Endothelial cell of umbilical vein (primary cell): ENCODE results near the gene ELK1. TPM values are rescaled to one million over a fixed set of nuclear protein-coding genes. Genes with fewer than 3 reads are reported as not detected.

ENCODE experiments used
- BruUV-seq: library from RNA; stranded (reverse); fragments of 400-500 nt; replicated peaks from 2 replicates; lab custom pipeline; 2021; lab: Mats Ljungman, UMichigan
- CTCF ChIA-PET: fragments of 300-600, 350-600 bp; sonication (Branson Sonifier 250); formaldehyde crosslinking; loops from one replicate; lab custom pipeline; 2021; ENCODE audit warnings: antibody characterized with exemption, inconsistent platforms; lab: Charles Lee
- POLR2A ChIA-PET: fragments of 300-600, 350-600 bp; sonication (Branson Sonifier 250); formaldehyde crosslinking; loops from one replicate; lab custom pipeline; 2021; ENCODE audit warnings: antibody characterized with exemption, inconsistent platforms; lab: Charles Lee
- DNase-seq: peaks from one replicate; pipeline ENCODE4 v3.0.0-alpha.2; 2011; ENCODE audit warnings: low read depth, low spot score
- FAIRE-seq: peaks from 2 replicates; lab custom pipeline; 2011; peaks lifted over from hg19 to GRCh38; lab: Jason Lieb, UNC
- H2AFZ ChIP-seq: 2 replicates; pipeline ENCODE4 v1.6.0; 2012; ENCODE audit warnings: low read depth, low read length, control low read depth, inconsistent platforms
- H3K27ac ChIP-seq: 2 replicates; pipeline ENCODE4 v1.5.1; 2011; ENCODE audit warnings: low read depth, mild to moderate bottlenecking, control low read depth, low read length, moderate library complexity; ENCODE audit not compliant: insufficient read depth
- H3K27me3 ChIP-seq, 2 experiments: 2 replicates each; pipeline versions ENCODE4 v1.6.0 to v1.6.1; 2011; ENCODE audit warnings: low read length in 2 of 2, mixed read lengths in 1 of 2; ENCODE audit not compliant: control insufficient read depth in 2 of 2, insufficient read depth in 2 of 2
- H3K36me3 ChIP-seq, 2 experiments: 2 replicates in 1 of 2; 3 replicates in 1 of 2; pipeline ENCODE4 v1.5.1; 2011; ENCODE audit warnings: low read length in 2 of 2, mild to moderate bottlenecking in 1 of 2, moderate library complexity in 1 of 2; ENCODE audit not compliant: control insufficient read depth in 2 of 2, insufficient read depth in 2 of 2; ENCODE audit errors: extremely low read depth in 1 of 2
- H3K4me1 ChIP-seq: 3 replicates; pipeline ENCODE4 v1.5.1; 2011; ENCODE audit warnings: mild to moderate bottlenecking, low read length; ENCODE audit not compliant: control insufficient read depth, insufficient read depth; ENCODE audit errors: extremely low read depth
- H3K4me2 ChIP-seq: 2 replicates; pipeline ENCODE4 v1.6.1; 2011; ENCODE audit warnings: low read length, control low read depth, mixed read lengths; ENCODE audit not compliant: insufficient read depth
- H3K4me3 ChIP-seq, 3 experiments: fragments of 200-600 bp in 1 of 3; sonication (generic), shearing (Covaris generic) in 1 of 3; replicated peaks in 1 of 3; 2 replicates each; pipeline ENCODE4 v1.5.1; 2011 to 2016; ENCODE audit warnings: control low read depth in 3 of 3, low read length in 3 of 3, mild to moderate bottlenecking in 2 of 3, inconsistent platforms in 1 of 3, low read depth in 1 of 3, moderate library complexity in 1 of 3; ENCODE audit not compliant: insufficient read depth in 1 of 3
- H3K79me2 ChIP-seq: 2 replicates; pipeline ENCODE4 v1.6.0; 2012; ENCODE audit warnings: low read length, inconsistent platforms; ENCODE audit not compliant: control insufficient read depth, insufficient read depth
- H3K9ac ChIP-seq: replicated peaks from 2 replicates; pipeline ENCODE3; 2011; ENCODE audit warnings: low read length, control low read depth; ENCODE audit not compliant: insufficient read depth; ENCODE audit errors: extremely low read depth
- H3K9me1 ChIP-seq: replicated peaks from 3 replicates; pipeline ENCODE4 v1.6.0; 2011; ENCODE audit warnings: mild to moderate bottlenecking, low read length; ENCODE audit not compliant: control insufficient read depth, insufficient read depth; ENCODE audit errors: extremely low read depth
- H3K9me3 ChIP-seq: replicated peaks from 2 replicates; pipeline ENCODE4 v1.5.1; 2012; ENCODE audit warnings: low read length, inconsistent platforms; ENCODE audit not compliant: control insufficient read depth, insufficient read depth
- H4K20me1 ChIP-seq: replicated peaks from 2 replicates; pipeline ENCODE3; 2011; ENCODE audit warnings: mild to moderate bottlenecking, low read length; ENCODE audit not compliant: control insufficient read depth, insufficient read depth; ENCODE audit errors: extremely low read depth
- EZH2 ChIP-seq: IDR thresholded peaks from 2 replicates; pipeline ENCODE4 v1.6.1; 2012; ENCODE audit warnings: borderline replicate concordance, low read depth, mild to moderate bottlenecking, moderate library complexity, low read length, inconsistent platforms; ENCODE audit not compliant: severe bottlenecking
- FOS ChIP-seq: IDR thresholded peaks from 2 replicates; pipeline ENCODE4 v1.6.1; 2011; ENCODE audit warnings: mild to moderate bottlenecking, low read length, moderate library complexity, borderline replicate concordance; ENCODE audit not compliant: insufficient read depth
- GATA2 ChIP-seq: IDR thresholded peaks from 2 replicates; pipeline ENCODE4 v1.7.0; 2011; ENCODE audit warnings: low read depth, mild to moderate bottlenecking, moderate library complexity, mixed read lengths, low read length; ENCODE audit not compliant: insufficient read length, insufficient read depth
- JUN ChIP-seq: IDR thresholded peaks from 2 replicates; pipeline ENCODE4 v1.6.1; 2011; ENCODE audit warnings: borderline replicate concordance, low read depth; ENCODE audit not compliant: insufficient read length, insufficient read depth
- MYC ChIP-seq: IDR thresholded peaks from one replicate; pipeline ENCODE4 v1.6.1; 2011; ENCODE audit warnings: mild to moderate bottlenecking, low read depth, low read length
- POLR2A ChIP-seq: IDR thresholded peaks from 2 replicates; pipeline ENCODE4 v1.6.1; 2012; ENCODE audit warnings: low read depth, mild to moderate bottlenecking, control low read depth, low read length
- POLR2AphosphoS5 ChIP-seq: IDR thresholded peaks from 2 replicates; pipeline ENCODE4 v1.6.1; 2012; ENCODE audit warnings: low read depth, mild to moderate bottlenecking, control low read depth, low read length, moderate library complexity; ENCODE audit not compliant: insufficient read depth
- dilution Hi-C: fragments of 300-500 bp; cut with MboI; formaldehyde crosslinking; loops from one replicate; pipeline ENCODE4 v1.15.0; 2019; ENCODE audit warnings: low sequenced_read_pairs; ENCODE audit not compliant: extremely low pct_ligation_motif_present
- intact Hi-C: fragments of 100-400 bp; cut with micrococcal nuclease; formaldehyde crosslinking; loops from one replicate; pipeline ENCODE4 v1.10.0; 2022
- polyA plus RNA-seq, 4 experiments: library from polyadenylated mRNA; depleted of rRNA in 3 of 4; stranded (reverse) in 3 of 4; unstranded in 1 of 4; fragments of >200 nt; gene quantifications; 2 replicates each; pipeline versions ENCODE4 v1.2.1 to v1.2.3, GENCODE V29; 2011 to 2012; ENCODE audit warnings: missing spikeins in 1 of 4
- total RNA-seq: library from RNA; stranded (reverse); gene quantifications from 2 replicates; pipeline ENCODE4 v1.2.3, GENCODE V29; 2021
- TF ChIP-seq, protein P1 (sequence below): IDR thresholded peaks from 2 replicates; pipeline ENCODE4 v1.6.1; 2011; ENCODE audit not compliant: insufficient read depth, insufficient read length
- TF ChIP-seq, protein P2 (sequence below), 2 donors: IDR thresholded peaks; 1 replicate in 1 of 2; 2 replicates in 1 of 2; pipeline ENCODE4 v1.5.1; 2011; ENCODE audit warnings: low read length in 2 of 2, mild to moderate bottlenecking in 2 of 2, moderate library complexity in 2 of 2, control low read depth in 1 of 2, inconsistent platforms in 1 of 2, low read depth in 1 of 2; ENCODE audit not compliant: insufficient read depth in 1 of 2; ENCODE audit errors: extremely low read depth in 1 of 2

ELK1 gene
- total and polyA plus RNA-seq, 2 donors (not counting 3 experiments of a cell fraction or from before 2014, with no cell fraction given): 18.3 to 28.7 TPM

DNA sequence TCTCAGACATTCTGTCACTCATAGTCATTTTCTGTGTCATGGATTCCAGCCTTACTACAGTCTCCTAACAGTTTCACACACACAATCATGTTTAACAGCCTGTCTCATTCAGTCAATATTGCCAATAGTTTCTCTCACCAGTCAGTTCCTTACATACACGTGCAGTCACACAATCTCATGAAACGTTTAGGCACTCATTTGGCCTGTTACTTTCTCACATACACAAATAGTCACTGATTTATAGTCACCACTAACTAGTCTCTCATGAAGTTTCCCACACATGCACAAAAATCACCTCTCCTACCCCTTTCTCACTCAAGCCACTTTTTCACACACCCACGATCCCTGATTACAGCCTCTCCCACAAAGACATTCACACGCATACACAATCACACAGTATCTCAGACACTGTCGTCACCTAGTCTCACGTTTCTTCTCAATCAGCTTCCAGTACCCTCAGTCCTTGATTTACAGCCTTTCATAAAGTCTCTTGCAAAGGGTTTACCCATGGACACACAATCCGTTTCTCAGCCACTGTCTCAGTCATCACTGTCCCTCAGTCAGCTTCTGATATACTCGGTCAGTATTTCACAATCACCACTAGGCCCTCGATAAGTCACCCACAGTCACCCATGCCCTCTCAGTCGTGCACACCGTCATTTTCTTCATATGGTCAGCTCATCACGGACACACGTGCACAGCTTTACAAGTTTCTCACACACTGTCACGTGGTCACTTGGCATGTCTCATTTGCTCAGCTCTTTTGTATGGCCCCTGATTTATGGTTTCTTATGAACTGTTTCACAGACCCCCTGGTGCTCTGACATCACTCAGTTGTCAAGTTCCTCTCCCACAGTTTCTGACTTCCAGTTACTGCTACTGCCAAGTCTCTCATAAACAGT lies 16.4 kb downstream of the ELK1 start:
- no TSS peak for BruUV-seq

More for the DNA sequence above, 16.4 kb downstream of the ELK1 start:
- Histone ChIP-seq H3K36me3 (peaks cover 0 to 5% of the 10 kb centered on the region in 2 experiments), H3K4me2 (no peak overlapping the region), H3K27ac (no peak overlapping the region), H3K79me2 (no peaks in the 10 kb centered on the region), H3K9ac (no peak overlapping the region), H3K9me3 (no peaks in the 10 kb centered on the region), H3K9me1 (no peaks in the 10 kb centered on the region), H2AFZ (no peak overlapping the region), H3K4me1 (peaks cover 9% of the 10 kb centered on the region), H3K27me3 (no peaks in the 10 kb centered on the region), H4K20me1 (no peaks in the 10 kb centered on the region), H3K4me3 (no peak overlapping the region)
- no peak for DNase-seq
- dilution Hi-C loops: no loop called here
- intact Hi-C loops: no loop called here
- no peak for FAIRE-seq
- TF ChIP-seq GATA2 (no peak), POLR2A (no peak), EZH2 (no peak), FOS (no peak), POLR2AphosphoS5 (no peak), MYC (no peak), JUN (no peak)
- TF ChIP-seq, protein P1, sequence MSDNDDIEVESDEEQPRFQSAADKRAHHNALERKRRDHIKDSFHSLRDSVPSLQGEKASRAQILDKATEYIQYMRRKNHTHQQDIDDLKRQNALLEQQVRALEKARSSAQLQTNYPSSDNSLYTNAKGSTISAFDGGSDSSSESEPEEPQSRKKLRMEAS: no peak
- TF ChIP-seq, protein P2, sequence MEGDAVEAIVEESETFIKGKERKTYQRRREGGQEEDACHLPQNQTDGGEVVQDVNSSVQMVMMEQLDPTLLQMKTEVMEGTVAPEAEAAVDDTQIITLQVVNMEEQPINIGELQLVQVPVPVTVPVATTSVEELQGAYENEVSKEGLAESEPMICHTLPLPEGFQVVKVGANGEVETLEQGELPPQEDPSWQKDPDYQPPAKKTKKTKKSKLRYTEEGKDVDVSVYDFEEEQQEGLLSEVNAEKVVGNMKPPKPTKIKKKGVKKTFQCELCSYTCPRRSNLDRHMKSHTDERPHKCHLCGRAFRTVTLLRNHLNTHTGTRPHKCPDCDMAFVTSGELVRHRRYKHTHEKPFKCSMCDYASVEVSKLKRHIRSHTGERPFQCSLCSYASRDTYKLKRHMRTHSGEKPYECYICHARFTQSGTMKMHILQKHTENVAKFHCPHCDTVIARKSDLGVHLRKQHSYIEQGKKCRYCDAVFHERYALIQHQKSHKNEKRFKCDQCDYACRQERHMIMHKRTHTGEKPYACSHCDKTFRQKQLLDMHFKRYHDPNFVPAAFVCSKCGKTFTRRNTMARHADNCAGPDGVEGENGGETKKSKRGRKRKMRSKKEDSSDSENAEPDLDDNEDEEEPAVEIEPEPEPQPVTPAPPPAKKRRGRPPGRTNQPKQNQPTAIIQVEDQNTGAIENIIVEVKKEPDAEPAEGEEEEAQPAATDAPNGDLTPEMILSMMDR (IDR thresholded peaks at IDR 0.05; ENCODE audit: extremely low read depth in 1 of 2, insufficient read depth in 1 of 2, low read depth in 1 of 2, low read length in 2 of 2): no peak
- ChIA-PET CTCF (no interaction called here), POLR2A (no interaction called here)
